Naive thymus-derived CD4-positive, alpha-beta T cell (primary cell): Measurements from ENCODE around the gene DHRS4L2. TPM values are rescaled to one million over a fixed set of nuclear protein-coding genes. Genes with fewer than 3 reads are reported as not detected.
"Not testable (repeated sequence)": the region's sequence is repeated elsewhere in the genome, so short reads cannot be mapped to it uniquely, and the experiment has no call there.

Experiments used
- ATAC-seq: fragments of 150-1000 bp; cut with Tn5 transposase; 2 replicates; pipeline ENCODE4 v1.10.0; 2021; ENCODE audit warnings: mild to moderate bottlenecking, moderate library complexity
- CTCF ChIA-PET: fragments of 350-600 bp; sonication (Branson Sonifier 250); formaldehyde crosslinking; loops from one replicate; lab custom pipeline; 2021; ENCODE audit warnings: antibody characterized with exemption; lab: Charles Lee
- POLR2A ChIA-PET: fragments of 350-600 bp; sonication (Branson Sonifier 250); formaldehyde crosslinking; loops from one replicate; lab custom pipeline; 2021; ENCODE audit warnings: antibody characterized with exemption, inconsistent platforms; lab: Charles Lee
- DNase-seq, 9 donors: peaks; one replicate each; pipeline versions ENCODE4 v3.0.0 to v3.0.0-alpha.2; 2020 to 2022; ENCODE audit warnings: mixed read lengths in 1 of 9
- H3K27ac ChIP-seq: one replicate; pipeline ENCODE4 v1.7.0; 2013; ENCODE audit warnings: mild to moderate bottlenecking, low read depth, low read length, moderate library complexity
- H3K27me3 ChIP-seq, 2 donors: one replicate each; pipeline ENCODE4 v1.7.0; 2013; ENCODE audit warnings: low read length in 2 of 2, mild to moderate bottlenecking in 2 of 2, moderate library complexity in 2 of 2; ENCODE audit not compliant: control insufficient read depth in 2 of 2, insufficient read depth in 2 of 2
- H3K36me3 ChIP-seq, 3 experiments: 1 replicate in 2 of 3; 2 replicates in 1 of 3; pipeline ENCODE4 v1.7.0; 2013; ENCODE audit warnings: low read length in 3 of 3, mild to moderate bottlenecking in 3 of 3, moderate library complexity in 1 of 3; ENCODE audit not compliant: insufficient read depth in 3 of 3, control insufficient read depth in 2 of 3
- H3K4me1 ChIP-seq, 2 donors: one replicate each; pipeline ENCODE4 v1.7.0; 2013; ENCODE audit warnings: low read length in 2 of 2, mild to moderate bottlenecking in 2 of 2, moderate library complexity in 1 of 2; ENCODE audit not compliant: control insufficient read depth in 2 of 2, insufficient read depth in 2 of 2
- H3K4me3 ChIP-seq: 2 replicates; pipeline ENCODE4 v1.7.0; 2013; ENCODE audit warnings: mild to moderate bottlenecking, low read length
- H3K9me3 ChIP-seq, 3 experiments: 1 replicate in 2 of 3; 2 replicates in 1 of 3; pipeline ENCODE4 v1.7.0; 2013; ENCODE audit warnings: low read length in 3 of 3; ENCODE audit not compliant: control insufficient read depth in 2 of 3
- H3K27ac Mint-ChIP-seq, 9 donors: one replicate each; pipeline ENCODE4 v1.8.0; 2020 to 2022; ENCODE audit warnings: mixed read lengths in 9 of 9, mild to moderate bottlenecking in 8 of 9, moderate library complexity in 5 of 9, inconsistent platforms in 2 of 9
- H3K27me3 Mint-ChIP-seq, 5 donors: one replicate each; pipeline ENCODE4 v1.8.0; 2021 to 2022; ENCODE audit warnings: mixed read lengths in 5 of 5, mild to moderate bottlenecking in 1 of 5
- H3K36me3 Mint-ChIP-seq, 5 donors: one replicate each; pipeline ENCODE4 v1.8.0; 2020 to 2022; ENCODE audit warnings: mixed read lengths in 5 of 5, mild to moderate bottlenecking in 3 of 5, inconsistent platforms in 1 of 5
- H3K4me1 Mint-ChIP-seq, 7 donors: one replicate each; pipeline ENCODE4 v1.8.0; 2020 to 2022; ENCODE audit warnings: mixed read lengths in 7 of 7, mild to moderate bottlenecking in 3 of 7, inconsistent platforms in 1 of 7
- H3K4me3 Mint-ChIP-seq, 10 donors: one replicate each; pipeline ENCODE4 v1.8.0; 2020 to 2022; ENCODE audit warnings: mild to moderate bottlenecking in 10 of 10, mixed read lengths in 10 of 10, moderate library complexity in 6 of 10, inconsistent platforms in 2 of 10
- H3K9me3 Mint-ChIP-seq, 11 donors: one replicate each; pipeline ENCODE4 v1.8.0; 2020 to 2022; ENCODE audit warnings: mixed read lengths in 11 of 11, mild to moderate bottlenecking in 4 of 11, inconsistent platforms in 1 of 11, moderate library complexity in 1 of 11
- intact Hi-C, 2 donors: fragments of 100-400 bp; cut with micrococcal nuclease; formaldehyde crosslinking; loops; one replicate each; pipeline ENCODE4 v1.15.1; 2023
- polyA plus RNA-seq, 2 donors: library from polyadenylated mRNA; unstranded; fragments of 300-500 nt; fragmentation: Illumina TruSeq; gene quantifications; one replicate each; pipeline ENCODE4 v1.2.3, GENCODE V29; 2021
- total RNA-seq, 6 experiments: library from RNA in 5 of 6; stranded (reverse) in 5 of 6; gene quantifications; 1 replicate in 5 of 6; 2 replicates in 1 of 6; pipeline ENCODE4 v1.2.3 and lab custom pipeline; 2021 to 2026

Gene DHRS4L2
- total and polyA plus RNA-seq, 7 experiments from 2014 or later = 11.0 to 25.7 (median 16.8) TPM

DNA sequence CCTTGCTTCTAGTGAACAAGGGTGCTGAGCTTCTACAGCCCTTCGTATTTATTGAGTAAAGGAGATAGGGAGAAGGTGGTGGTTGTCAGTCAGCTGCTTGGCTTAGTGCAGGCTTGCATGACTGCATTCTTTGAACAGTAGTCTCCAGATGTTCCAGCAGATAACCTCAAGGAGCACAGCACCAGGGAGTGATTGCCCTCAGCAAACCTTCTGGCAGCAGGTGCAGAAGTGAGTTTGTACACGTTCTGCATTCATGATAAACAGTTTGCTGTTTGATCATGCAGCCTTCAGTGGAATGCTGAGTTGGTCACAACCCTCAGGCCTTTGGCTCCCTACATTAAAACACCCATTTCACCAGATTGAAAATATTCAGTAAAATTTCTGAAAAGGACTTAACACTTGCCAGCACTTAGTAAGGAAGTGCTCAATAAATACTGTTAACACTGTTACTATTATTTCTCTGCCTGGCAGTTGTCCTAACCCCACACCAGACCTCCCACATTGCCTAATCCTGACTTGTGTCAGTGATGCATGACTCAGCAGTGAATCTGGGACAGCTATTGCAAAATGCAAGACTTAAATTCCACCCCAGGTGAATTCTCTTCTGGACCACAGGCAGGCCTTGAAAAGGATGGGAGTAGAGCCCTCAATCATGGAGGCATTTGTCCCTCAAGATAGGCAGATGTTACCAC lies 44.1 kb downstream of the DHRS4L2 start:
- H3K27ac ChIP-seq = no peak overlapping the region

DNA sequence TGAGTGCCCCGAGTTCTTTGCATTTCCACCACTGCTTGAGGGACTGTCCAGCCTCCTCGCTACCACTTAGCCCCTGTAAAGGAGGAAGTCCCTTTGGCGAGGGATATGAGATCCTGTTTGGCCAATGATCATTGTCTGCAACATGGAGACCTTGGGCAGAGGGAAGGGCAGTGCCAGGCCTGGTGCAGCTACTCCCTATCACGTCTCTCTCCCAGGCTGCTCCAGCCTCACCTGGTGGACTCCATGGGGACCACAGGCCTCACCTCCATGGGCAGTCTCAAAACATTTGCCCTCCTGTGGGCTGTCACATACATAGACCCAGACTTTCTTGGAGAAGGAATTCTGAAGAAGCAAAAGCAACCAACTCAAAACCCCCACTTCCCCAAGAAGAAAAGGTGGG lies 47.0 kb downstream of the DHRS4L2 start:
- not testable (repeated sequence) for H3K27ac ChIP-seq, H3K4me3 ChIP-seq, H3K36me3 ChIP-seq, H3K27me3 Mint-ChIP-seq, H3K4me1 ChIP-seq, H3K9me3 ChIP-seq, ATAC-seq, H3K36me3 Mint-ChIP-seq, DNase-seq, H3K27me3 ChIP-seq
- intact Hi-C loops = loop anchor here (1.0 to 5.0 kb wide), 6 partner anchors 17 to 403 kb away; partner anchors contain the start of genes CARMIL3 (in 1 of the 2), DHRS4L2 (in 1 of the 2) and RABGGTA (in 1 of the 2)
- Mint-ChIP-seq H3K9me3 (peaks cover 0 to 25% (median 9%) of the 10 kb centered on the region in 11 donors), H3K4me3 (peak overlapping the region; percentile 93 to 100 (median 96)), H3K27ac (peak overlapping the region in 6 of 9 donors; percentile 9 to 95 (median 34)), H3K4me1 (peaks cover 6 to 16% (median 10%) of the 10 kb centered on the region in 7 donors)
- CTCF ChIA-PET = interaction anchor here (0.6 kb wide), 2 partner anchors 22 to 23 kb away, joined by 3 read pairs; no protein-coding TSS in a partner anchor
- POLR2A ChIA-PET = interaction anchor here (0.6 kb wide), 1 partner anchor 180 kb away, joined by 3 read pairs; the partner anchor contains the start of gene MDP1

More for the DNA sequence above, 44.1 kb downstream of the DHRS4L2 start:
- Histone ChIP-seq H3K36me3 (no peaks in the 10 kb centered on the region), H3K9me3 (peaks cover 0 to 6% (median 0%) of the 10 kb centered on the region in 3 experiments), H3K4me1 (no peaks in the 10 kb centered on the region), H3K27me3 (no peaks in the 10 kb centered on the region), H3K4me3 (no peak overlapping the region)
- CTCF ChIA-PET = interaction anchor here (0.7 kb wide), 1 partner anchor 653 kb away, joined by 3 read pairs; no protein-coding TSS in a partner anchor
- Mint-ChIP-seq H3K4me1 (peaks cover 6 to 16% (median 10%) of the 10 kb centered on the region in 7 donors), H3K27me3 (peaks cover 0 to 10% (median 0%) of the 10 kb centered on the region in 5 donors), H3K4me3 (no peak overlapping the region), H3K36me3 (peaks cover 0 to 11% (median 0%) of the 10 kb centered on the region in 5 donors), H3K27ac (no peak overlapping the region), H3K9me3 (peaks cover 0 to 30% (median 9%) of the 10 kb centered on the region in 11 donors)
- DNase-seq (no peak), ATAC-seq (no peak)
- POLR2A ChIA-PET = no interaction called here
- intact Hi-C loops = no loop called here

DNA sequence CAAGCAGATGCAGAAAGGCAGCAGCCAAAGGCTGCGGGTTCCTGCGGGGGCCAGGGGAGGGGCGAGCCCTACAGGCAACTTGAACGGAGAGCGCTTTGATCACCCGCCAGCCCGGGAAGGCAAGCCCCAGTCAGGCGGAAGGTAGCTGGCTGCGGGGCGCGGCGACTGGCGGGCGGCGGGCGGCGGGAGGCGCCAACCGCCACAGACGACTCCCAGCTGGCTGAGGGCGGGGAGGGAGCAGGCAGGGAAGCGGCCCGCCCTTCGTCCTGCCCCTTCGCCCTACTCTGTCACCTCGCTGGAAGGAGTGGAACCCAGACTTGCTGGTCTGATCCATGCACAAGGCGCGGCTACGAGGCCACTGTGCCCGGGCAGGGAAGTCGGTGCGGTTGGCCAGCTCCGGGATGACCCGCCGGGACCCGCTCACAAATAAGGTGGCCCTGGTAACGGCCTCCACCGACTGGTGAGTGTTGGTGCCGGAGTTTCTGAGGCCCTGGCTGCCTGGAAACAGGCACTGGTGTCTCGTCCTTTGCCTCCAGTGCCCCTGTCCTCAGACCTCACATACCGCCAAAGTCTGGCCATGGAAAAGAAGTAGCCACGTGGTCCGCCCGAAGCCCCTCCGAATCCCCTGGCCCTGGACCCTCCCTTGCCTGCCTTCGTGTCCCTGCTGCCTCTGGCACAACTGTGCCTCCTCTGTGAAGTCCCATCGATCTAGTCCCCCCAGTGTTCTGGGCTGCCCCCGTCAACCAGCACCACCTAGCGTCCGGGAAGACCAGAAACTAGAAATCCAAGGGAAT lies 47.6 kb downstream of the DHRS4L2 start:
- Histone ChIP-seq H3K4me3 (peak overlapping the region; percentile 80), H3K27me3 (no peaks in the 10 kb centered on the region), H3K27ac (peak overlapping the region; percentile 65), H3K4me1 (no peaks in the 10 kb centered on the region), H3K36me3 (no peaks in the 10 kb centered on the region), H3K9me3 (peaks cover 0 to 6% (median 0%) of the 10 kb centered on the region in 3 experiments)
- CTCF ChIA-PET = interaction anchor here (0.6 kb wide), 2 partner anchors 22 to 23 kb away, joined by 3 read pairs; no protein-coding TSS in a partner anchor
- peak overlapping the region; percentile 68 to 95 (median 88) for H3K27ac Mint-ChIP-seq
- peaks cover 6 to 16% (median 10%) of the 10 kb centered on the region in 7 donors for H3K4me1 Mint-ChIP-seq
- POLR2A ChIA-PET = no interaction called here
- intact Hi-C loops = loop anchor here (1.0 to 5.0 kb wide), 6 partner anchors 16 to 404 kb away; partner anchors contain the start of genes CARMIL3 (in 1 of the 2), DHRS4L2 (in 1 of the 2) and RABGGTA (in 1 of the 2)
- H3K9me3 Mint-ChIP-seq = peaks cover 0 to 19% (median 7%) of the 10 kb centered on the region in 11 donors
- ATAC-seq (peak; percentile 84), DNase-seq (peak; percentile 46 to 76 (median 63))
- H3K4me3 Mint-ChIP-seq = peak overlapping the region; percentile 93 to 100 (median 96)
- H3K36me3 Mint-ChIP-seq = peaks cover 0 to 5% (median 0%) of the 10 kb centered on the region in 5 donors
- H3K27me3 Mint-ChIP-seq = peaks cover 0 to 3% (median 0%) of the 10 kb centered on the region in 5 donors

DNA sequence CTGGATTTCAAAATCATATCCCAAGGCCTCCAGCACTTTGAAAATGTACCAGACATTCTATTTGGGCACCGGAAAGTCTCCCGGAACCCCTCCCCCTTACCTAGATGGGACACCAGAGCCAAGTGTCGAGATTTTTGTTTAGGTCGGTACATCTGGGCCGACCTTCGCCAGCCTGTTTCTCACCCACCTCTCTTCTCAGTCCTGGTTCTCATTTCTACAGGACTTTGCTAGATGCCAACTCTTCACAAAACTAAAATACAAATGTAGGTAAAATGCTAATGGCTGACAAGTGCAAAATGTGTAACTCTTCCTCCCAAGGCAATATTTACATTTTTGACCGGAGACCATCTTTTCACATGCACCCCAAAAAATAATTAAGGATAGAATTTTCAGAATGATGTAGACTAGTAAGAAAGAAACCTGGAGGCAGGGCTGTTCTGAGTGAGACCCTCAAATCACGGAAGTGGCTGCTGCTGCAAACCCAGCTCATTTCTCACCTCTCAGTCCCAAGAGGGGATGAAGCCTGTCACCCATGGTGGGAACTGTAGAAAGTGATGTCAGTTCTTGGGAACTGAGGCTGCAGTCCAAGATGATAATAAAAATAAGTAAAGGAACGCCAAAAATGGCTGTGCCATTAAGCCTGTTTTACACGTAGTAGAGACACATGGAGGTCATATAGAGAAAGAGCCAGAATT lies 48.4 kb downstream of the DHRS4L2 start:
- peak overlapping the region; percentile 80 for H3K4me3 ChIP-seq
- H3K9me3 Mint-ChIP-seq = peaks cover 0 to 12% (median 4%) of the 10 kb centered on the region in 11 donors
- H3K36me3 ChIP-seq, H3K9me3 ChIP-seq, H3K27me3 ChIP-seq, ATAC-seq, DNase-seq, H3K4me1 ChIP-seq, H3K36me3 Mint-ChIP-seq, CTCF ChIA-PET, POLR2A ChIA-PET, H3K27me3 Mint-ChIP-seq: not testable (repeated sequence)
- H3K27ac ChIP-seq = peak overlapping the region; percentile 65
- H3K27ac Mint-ChIP-seq = peak overlapping the region; percentile 68 to 95 (median 88)
- intact Hi-C loops = loop anchor here (1.0 to 5.0 kb wide), 6 partner anchors 15 to 405 kb away; partner anchors contain the start of genes CARMIL3 (in 1 of the 2), DHRS4L2 (in 1 of the 2) and RABGGTA (in 1 of the 2)
- H3K4me1 Mint-ChIP-seq = peaks cover 6 to 16% (median 10%) of the 10 kb centered on the region in 7 donors
- H3K4me3 Mint-ChIP-seq = peak overlapping the region; percentile 93 to 100 (median 96)

DNA sequence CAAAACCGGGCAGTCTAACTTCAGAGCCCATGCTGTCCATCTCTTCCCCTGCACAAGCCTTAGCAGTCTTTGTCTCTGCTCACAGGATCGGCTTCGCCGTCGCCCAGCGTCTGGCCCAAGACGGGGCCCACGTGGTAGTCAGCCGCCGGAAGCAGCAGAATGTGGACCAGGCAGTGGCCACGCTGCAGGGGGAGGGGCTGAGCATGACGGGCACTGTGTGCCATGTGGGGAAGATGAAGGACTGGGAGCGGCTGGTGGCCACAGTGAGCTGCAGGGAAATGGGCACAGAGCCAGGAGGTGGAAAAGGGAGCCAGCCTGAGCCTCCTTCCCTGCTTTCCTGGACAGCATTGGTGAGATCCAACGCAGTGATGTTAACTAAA lies 48.9 kb downstream of the DHRS4L2 start:
- ChIA-PET CTCF (interaction anchor here (0.6 to 1.4 kb wide), 3 partner anchors 71 to 801 kb away, joined by 3 to 5 read pairs (median 4); no protein-coding TSS in a partner anchor), POLR2A (no interaction called here)
- no peaks in the 10 kb centered on the region for H3K27me3 ChIP-seq
- no peaks in the 10 kb centered on the region for H3K36me3 Mint-ChIP-seq
- peaks cover 0 to 5% (median 0%) of the 10 kb centered on the region in 5 donors for H3K27me3 Mint-ChIP-seq
- H3K4me3 ChIP-seq = no peak overlapping the region
- no peaks in the 10 kb centered on the region for H3K4me1 ChIP-seq
- ATAC-seq = no peak
- intact Hi-C loops = loop anchor here in 1 of 2 donors (5.0 kb wide), 1 partner anchor 50 kb away; the partner anchor contains the start of gene DHRS4L2
- DNase-seq = no peak
- peaks cover 0 to 5% (median 0%) of the 10 kb centered on the region in 3 experiments for H3K9me3 ChIP-seq
- no peaks in the 10 kb centered on the region for H3K36me3 ChIP-seq
- H3K27ac ChIP-seq = no peak overlapping the region
- peaks cover 6 to 16% (median 10%) of the 10 kb centered on the region in 7 donors for H3K4me1 Mint-ChIP-seq
- H3K9me3 Mint-ChIP-seq = peaks cover 0 to 7% (median 1%) of the 10 kb centered on the region in 11 donors
- no peak overlapping the region for H3K4me3 Mint-ChIP-seq
- no peak overlapping the region for H3K27ac Mint-ChIP-seq
